HG03135 (cell line): ENCODE measurements around the gene BRICD5.

Experiments used
- ATAC-seq: cut with Tn5 transposase; IDR thresholded peaks from one replicate; pipeline ENCODE4 v1.9.1; 2021; ENCODE audit warnings: mild to moderate bottlenecking, moderate library complexity; ENCODE audit not compliant: unreplicated experiment

BRICD5 gene

GRCh38 chr16:2199621-2200139 is 11.0 kb downstream of the BRICD5 start:
- ATAC-seq: no peak

DNA sequence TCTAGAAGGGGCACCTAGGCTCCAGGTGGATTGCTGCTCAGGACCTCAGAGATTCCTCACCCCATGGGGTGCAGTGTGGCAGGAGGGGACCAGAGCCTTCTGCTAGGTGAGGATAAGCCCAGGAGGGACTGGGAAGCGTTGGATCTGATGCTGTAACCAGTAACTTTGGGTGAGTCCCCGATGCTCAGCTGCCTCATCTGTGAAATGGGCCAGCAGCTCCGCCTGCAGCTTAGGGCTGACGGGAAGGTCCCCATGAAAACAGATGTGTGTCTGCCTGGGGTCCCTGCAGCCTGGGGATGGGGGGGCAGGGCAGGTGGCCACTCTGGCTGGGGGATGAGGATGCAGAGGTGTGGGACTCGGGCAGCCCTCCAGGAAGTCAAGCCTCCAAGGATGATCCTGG is 11.6 kb downstream of the BRICD5 start:
- ATAC-seq: no peak

DNA sequence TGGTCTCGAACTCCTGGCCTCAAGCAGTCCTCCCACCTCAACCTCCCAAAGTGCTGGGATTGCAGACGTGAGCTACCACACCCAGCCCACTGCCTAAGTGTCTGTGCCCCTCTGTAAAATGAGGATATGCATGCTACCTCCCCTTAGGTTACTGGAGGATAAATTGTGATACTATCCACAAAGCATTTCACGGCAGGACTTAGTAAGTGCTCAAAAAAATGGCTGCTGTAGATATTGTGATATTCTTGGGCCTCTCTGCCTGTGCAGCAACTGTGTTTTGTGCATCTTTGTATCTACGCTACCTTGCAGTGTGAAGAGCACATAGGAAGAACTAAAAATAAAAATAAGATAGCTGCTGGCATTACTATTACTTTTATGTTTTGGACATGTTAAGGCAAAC is 12.4 kb downstream of the BRICD5 start:
- ATAC-seq: no peak

DNA sequence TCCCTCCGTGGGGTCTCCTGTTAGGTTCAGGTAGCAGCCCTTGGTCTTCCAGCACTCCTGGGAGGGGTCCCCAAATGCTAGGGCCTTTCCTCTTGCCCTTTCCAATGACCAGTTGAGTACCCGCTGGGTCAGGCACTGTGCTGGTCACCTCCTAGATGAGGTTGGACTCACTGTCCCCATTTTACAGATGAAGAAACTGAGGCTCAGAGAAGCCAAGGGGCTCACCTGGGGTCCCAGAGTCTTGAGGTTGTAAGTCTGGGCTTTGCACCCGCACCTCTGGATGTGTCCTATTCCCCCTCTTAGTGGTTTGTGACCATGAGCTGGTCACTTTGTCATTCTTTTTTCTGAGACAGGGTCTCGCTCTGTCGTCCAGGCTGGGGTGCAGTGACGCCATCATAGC is 12.9 kb downstream of the BRICD5 start:
- no peak for ATAC-seq

GRCh38 chr16:2196981-2197511 is 13.6 kb downstream of the BRICD5 start:
- ATAC-seq: no peak

DNA sequence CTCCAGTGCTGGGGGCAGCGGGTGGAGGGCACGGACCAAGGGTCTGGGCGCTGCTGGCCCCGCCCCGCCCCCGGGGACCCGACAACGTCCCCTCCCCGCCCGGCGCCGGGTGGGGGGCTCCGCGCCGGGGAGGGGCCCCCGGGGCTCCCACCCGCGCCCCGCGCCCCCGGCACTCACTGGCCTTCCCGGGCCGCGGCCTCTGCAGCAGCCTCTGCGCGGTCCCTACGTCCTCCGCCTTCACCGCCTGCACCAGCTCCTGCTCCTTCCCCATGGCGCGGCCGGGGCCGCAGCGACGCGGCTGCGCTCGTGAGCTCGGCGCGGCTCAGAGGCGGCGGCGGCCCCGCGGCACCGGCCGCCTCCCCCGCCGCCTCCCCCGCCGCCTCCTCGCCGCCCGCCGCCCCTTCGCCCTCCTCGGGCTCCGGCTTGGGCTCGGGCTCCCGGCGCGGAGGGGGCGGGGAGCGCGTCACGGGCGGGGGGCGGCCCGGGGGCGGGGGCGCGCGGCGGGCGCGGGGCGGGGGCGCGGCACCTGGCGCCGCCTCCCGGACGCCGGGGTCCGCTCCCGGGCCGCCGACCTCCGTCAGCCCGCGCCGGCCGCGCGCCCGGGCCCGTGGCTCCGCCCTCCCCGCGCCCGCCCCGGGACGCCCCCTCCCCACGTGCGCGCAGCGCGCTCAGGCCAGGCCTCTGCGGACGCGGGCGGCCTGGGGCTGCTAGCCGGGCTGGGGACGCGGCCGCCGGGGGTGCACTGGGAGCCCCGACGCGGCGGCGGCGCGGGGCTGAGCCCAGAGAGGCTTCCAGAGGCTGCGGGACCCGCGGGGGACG is 14.3 kb downstream of the BRICD5 start, which contains the start of gene CASKIN1:
Gene CASKIN1 (minus strand): TSS at position 444 of the 819 bp plus-strand sequence. CDS start 173 bp downstream, at position 271.
- no peak for ATAC-seq

DNA sequence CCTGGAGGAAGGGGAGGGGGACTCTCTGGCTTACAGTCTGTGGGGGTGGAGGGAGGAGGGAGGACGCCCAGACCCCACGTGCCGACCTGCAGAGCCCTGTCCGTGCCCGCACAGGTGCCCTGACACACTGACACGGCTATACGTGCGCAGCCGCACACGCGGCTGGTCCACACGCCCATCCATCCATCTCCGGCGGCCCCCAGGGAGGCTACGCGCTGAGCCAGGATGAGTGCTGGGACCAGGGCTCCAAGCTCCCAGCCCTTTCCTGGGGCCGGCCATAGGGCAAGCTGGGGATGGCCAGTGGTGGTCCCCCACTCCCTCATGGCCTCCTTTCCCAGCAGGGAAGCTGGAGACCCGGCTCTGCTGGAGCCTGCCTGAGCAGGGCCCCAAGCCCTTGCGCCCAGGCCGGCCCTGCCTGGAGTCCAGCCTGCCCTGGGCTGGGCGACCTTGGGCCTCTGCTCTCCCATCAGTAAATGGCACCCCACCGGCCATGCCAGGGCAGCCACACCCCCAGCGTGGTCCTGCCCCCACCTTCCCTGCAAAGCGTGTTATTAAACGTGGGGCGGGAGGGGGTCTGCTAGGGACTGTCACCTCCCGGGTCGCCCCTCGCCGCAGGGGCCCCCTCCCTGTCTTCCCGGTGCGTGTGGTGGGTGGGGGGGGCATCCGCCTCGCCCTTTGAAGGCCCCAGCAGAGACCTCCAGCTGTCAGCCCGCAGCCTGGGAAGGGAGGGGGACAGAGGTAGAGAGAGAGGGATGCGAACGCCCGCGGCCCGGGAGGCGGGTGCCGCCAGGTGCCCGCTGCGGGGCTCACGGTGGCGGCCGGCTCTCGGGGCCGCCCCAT is 15.1 kb downstream of the BRICD5 start:
- ATAC-seq: no peak

DNA sequence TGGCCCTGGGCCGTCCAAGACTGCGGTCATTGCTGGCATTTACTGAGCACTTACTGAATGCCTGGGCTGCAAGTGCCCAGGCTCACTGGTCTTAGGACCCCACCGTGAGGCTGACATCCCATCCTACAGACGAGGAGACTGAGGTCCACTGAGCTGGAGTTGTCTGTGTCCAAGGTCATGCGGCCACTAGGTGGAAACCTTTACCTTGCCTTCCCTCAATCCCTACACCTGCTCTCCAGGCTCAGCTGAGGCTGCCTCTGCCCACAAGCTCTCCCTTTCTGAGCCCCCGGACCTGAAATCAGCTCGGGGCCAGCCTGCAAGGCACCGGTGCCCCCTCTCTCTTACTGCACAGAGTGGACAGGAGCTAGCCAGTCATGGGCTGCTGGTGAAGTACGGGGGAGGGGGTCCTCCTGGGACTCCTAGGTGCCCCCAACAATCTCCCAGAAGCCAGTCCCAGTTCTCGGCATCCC is 15.8 kb downstream of the BRICD5 start:
- ATAC-seq: no peak

DNA sequence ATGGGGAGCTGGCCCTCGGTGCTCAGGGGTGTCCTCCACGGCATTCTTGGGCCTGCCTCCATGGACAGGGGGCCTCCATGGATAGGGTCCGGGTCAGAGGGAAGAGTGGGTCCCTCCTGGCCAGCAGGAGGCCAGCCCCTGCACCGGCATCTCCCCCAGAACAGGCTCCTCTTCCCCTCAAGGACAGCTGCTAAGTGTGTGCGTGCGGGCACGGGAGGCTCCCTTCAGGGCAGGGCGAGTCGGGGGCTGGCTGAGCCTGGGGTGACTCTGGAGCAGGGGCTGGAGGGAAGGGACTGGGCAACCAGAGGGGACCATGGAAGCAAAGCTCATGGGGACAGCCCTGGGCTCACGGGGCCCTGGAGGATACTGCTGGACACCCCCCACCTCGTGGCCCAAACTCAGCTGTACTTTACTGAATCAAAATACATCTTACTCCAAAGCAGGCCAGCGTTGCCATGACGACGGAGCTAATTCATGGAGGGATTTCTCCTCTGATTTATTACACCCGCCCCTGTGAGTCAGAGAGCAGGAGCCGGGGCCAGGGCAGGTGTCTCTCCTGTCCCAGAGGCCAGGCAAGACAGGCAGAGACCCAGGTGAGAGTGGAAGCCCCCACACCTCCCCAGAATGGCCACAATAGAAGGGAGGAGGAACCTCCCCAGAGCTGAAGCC is 16.4 kb downstream of the BRICD5 start:
- no peak for ATAC-seq

DNA sequence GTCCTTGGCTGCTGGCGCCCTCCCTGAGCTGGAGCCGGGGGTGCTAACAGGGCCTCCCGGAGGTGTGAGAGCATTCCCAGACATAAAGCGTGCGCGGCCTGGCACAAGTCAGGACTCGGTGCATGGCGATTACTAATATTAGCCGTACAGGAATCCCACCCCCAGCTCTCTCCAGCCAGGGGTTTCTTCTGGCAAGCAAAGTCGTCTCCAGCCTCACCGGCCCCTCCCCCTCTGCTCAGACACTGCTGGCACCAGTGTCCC is 19.3 kb downstream of the BRICD5 start:
- ATAC-seq: no peak

GRCh38 chr16:2190659-2191445 is 19.8 kb downstream of the BRICD5 start:
- ATAC-seq: no peak

GRCh38 chr16:2190002-2190658 is 20.5 kb downstream of the BRICD5 start:
- no peak for ATAC-seq

GRCh38 chr16:2189252-2189893 is 21.3 kb downstream of the BRICD5 start:
- no peak for ATAC-seq

GRCh38 chr16:2188395-2188794 is 22.3 kb downstream of the BRICD5 start:
- no peak for ATAC-seq

GRCh38 chr16:2187212-2187611 is 23.5 kb downstream of the BRICD5 start:
- no peak for ATAC-seq

DNA sequence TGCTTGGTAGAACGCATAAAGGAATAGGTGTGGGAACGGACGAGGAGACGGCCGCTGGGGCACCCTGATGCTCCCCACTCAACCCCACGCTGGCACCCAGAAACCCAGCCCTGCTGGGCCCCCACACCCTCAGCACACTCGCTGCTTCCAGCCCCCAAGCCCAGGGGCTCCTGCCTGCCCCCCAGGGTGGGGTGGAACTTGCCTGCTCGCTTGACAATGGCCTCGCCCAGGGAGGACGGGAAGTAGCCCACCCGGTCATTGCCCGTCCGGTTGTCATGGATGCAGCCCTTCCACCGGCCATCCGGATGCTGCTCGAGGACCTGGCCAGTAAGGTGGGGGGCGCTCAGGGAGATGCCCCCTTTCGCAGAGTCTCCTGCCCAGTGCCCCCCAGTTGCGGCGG is 24.2 kb downstream of the BRICD5 start:
- ATAC-seq: no peak

DNA sequence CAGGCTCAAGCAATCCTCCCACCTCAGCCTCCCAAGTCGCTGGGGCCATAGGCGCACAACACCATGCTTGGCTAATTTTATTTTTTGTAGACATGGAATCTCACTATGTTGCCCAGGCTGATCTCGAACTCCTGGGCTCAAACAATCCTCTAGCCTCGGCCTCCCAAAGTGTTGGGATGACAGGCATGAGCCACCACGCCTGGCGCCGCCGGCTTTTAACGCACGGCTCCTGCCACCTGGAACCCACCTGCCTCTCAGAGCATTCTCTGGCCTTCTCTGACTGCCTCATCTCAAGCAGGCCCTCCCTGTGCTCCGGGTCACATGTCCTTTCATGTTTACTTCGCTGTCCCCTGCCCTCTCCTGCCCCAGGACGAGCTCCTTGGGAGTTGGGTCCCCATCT is 24.6 kb downstream of the BRICD5 start:
- ATAC-seq: no peak

DNA sequence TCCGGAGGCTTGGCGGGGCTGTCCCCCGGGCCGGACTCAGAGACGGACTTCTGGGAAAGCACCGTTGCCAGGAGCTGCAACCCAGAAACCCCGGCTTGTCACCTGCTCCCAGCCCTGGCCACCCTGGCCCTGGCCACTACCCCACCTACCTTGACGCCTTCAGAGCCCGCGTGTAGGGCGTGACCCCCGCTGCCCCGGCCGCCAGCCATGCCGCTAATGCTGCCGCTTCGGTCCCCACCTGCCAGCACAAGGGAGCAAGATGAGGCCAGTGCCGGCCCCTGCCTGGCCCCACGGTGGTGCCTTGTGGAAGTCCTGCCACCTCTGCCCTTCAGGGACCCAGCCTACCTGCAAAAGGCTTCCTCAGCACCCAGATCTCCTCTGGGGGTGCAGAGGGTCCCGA is 25.7 kb downstream of the BRICD5 start:
- no peak for ATAC-seq

- ATAC-seq: no peak
Measured at GRCh38 chr16:2184346-2184745, 26.3 kb downstream of the BRICD5 start.
